Measurements from ENCODE around the gene AIM2.

- no peak for TF ChIP-seq ZNF274 (IDR thresholded peaks at IDR 0.05; ENCODE audit: low read depth, low read length)
- TF ChIP-seq YY1 (IDR thresholded peaks at IDR 0.05; ENCODE audit: insufficient read depth, insufficient read length): no peak
Observed at GRCh38 chr1:159084152-159084551, 7.6 kb upstream of the AIM2 start.

Measured in NT2/D1 (cell line).